Calu3 (cell line): Measurements from ENCODE around the gene VAV1. TPM values are rescaled to one million over a fixed set of nuclear protein-coding genes. Genes with fewer than 3 reads are reported as not detected.

Experiments used
- BruUV-seq: library from RNA; stranded (reverse); fragments of 400-500 nt; replicated peaks from 2 replicates; lab custom pipeline; 2021; lab: Mats Ljungman, UMichigan
- CTCF ChIA-PET: fragments of 300-600 bp; sonication (Branson Sonifier 250); formaldehyde crosslinking; loops from one replicate; lab custom pipeline; 2022; ENCODE audit warnings: antibody characterized with exemption; lab: Charles Lee
- DNase-seq: peaks from one replicate; pipeline ENCODE4 v3.0.0; 2022
- H3K27ac Mint-ChIP-seq: one replicate; pipeline ENCODE4 v1.8.0; 2022; ENCODE audit warnings: mixed read lengths; ENCODE audit not compliant: unreplicated experiment
- H3K27me3 Mint-ChIP-seq: one replicate; pipeline ENCODE4 v1.8.0; 2022; ENCODE audit warnings: mixed read lengths; ENCODE audit not compliant: unreplicated experiment
- H3K36me3 Mint-ChIP-seq: one replicate; pipeline ENCODE4 v1.8.0; 2022; ENCODE audit warnings: mild to moderate bottlenecking, moderate library complexity, mixed read lengths; ENCODE audit not compliant: insufficient read depth, unreplicated experiment
- H3K4me1 Mint-ChIP-seq: one replicate; pipeline ENCODE4 v1.8.0; 2022; ENCODE audit warnings: mild to moderate bottlenecking, low read depth, mixed read lengths; ENCODE audit not compliant: unreplicated experiment
- H3K4me3 Mint-ChIP-seq: one replicate; pipeline ENCODE4 v1.8.0; 2022; ENCODE audit warnings: mild to moderate bottlenecking, low read depth, moderate library complexity, mixed read lengths; ENCODE audit not compliant: unreplicated experiment
- H3K9me3 Mint-ChIP-seq: one replicate; pipeline ENCODE4 v1.8.0; 2022; ENCODE audit warnings: low read depth, mixed read lengths; ENCODE audit not compliant: unreplicated experiment
- intact Hi-C: fragments of 100-400 bp; cut with micrococcal nuclease; formaldehyde crosslinking; loops from one replicate; pipeline ENCODE4 v1.10.0; 2022; ENCODE audit not compliant: unreplicated experiment
- total RNA-seq: library from RNA; stranded (reverse); gene quantifications from 2 replicates; pipeline ENCODE4 v1.2.3, GENCODE V29; 2022
- TF ChIP-seq, protein P1 (sequence below): fragments of 200-600 bp; IDR thresholded peaks from one replicate; pipeline ENCODE4 v1.8.0; 2022; ENCODE audit warnings: antibody characterized with exemption; ENCODE audit not compliant: unreplicated experiment

VAV1 gene
- total RNA-seq, 1 experiment from 2014 or later: 0.28 TPM

DNA sequence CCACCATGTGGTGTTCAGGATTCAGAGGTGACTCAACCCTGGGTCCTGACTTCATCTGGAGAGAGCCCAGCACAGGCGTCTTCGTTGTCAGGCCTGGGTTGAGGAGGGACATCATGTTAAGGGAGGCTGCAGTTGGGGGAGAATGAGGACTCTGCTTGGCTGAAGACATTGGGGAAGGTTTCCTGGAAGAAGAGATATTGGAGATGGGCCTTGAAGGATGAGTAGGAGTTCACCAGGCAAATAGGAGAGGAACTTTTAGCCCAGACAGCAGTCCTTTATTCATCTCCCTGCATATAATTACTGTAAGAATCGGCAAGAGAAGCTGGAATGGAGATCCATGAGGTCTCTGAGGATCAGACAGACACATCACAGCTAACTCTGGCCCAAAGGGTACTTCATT is 38.9 kb downstream of the VAV1 start:
- DNase-seq: no peak
- no peak overlapping the region for H3K27ac Mint-ChIP-seq
- H3K4me3 Mint-ChIP-seq: no peak overlapping the region
- peaks cover 15% of the 10 kb centered on the region for H3K4me1 Mint-ChIP-seq
- CTCF ChIA-PET: interaction anchor here (0.5 to 0.7 kb wide), 2 partner anchors 41 to 1362 kb away, joined by 3 to 4 read pairs; no protein-coding TSS in a partner anchor
- no peaks in the 10 kb centered on the region for H3K27me3 Mint-ChIP-seq
- H3K36me3 Mint-ChIP-seq: peaks cover 8% of the 10 kb centered on the region
- no TSS peak for BruUV-seq
- TF ChIP-seq, protein P1, sequence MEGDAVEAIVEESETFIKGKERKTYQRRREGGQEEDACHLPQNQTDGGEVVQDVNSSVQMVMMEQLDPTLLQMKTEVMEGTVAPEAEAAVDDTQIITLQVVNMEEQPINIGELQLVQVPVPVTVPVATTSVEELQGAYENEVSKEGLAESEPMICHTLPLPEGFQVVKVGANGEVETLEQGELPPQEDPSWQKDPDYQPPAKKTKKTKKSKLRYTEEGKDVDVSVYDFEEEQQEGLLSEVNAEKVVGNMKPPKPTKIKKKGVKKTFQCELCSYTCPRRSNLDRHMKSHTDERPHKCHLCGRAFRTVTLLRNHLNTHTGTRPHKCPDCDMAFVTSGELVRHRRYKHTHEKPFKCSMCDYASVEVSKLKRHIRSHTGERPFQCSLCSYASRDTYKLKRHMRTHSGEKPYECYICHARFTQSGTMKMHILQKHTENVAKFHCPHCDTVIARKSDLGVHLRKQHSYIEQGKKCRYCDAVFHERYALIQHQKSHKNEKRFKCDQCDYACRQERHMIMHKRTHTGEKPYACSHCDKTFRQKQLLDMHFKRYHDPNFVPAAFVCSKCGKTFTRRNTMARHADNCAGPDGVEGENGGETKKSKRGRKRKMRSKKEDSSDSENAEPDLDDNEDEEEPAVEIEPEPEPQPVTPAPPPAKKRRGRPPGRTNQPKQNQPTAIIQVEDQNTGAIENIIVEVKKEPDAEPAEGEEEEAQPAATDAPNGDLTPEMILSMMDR: no peak
- H3K9me3 Mint-ChIP-seq: no peaks in the 10 kb centered on the region
- intact Hi-C loops: no loop called here

DNA sequence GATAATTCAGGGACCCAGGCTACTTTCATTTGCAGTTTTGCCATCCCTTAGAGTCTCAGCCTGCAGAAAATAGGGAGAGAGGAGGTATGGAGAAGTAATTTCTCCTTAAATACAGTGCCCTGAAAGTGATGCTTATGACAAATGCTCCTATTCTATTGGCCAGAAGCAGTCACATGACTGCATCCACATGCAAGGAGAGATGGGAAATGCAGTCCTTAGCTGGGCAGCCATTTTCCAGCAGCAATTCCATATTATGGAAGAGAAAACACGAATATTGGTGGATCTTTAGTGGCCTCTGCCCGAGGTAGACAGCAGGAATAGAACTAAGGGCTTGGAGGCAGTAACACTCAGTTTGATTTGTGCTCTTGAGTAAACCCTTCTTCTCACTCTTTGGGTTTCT is 39.4 kb downstream of the VAV1 start:
- no peaks in the 10 kb centered on the region for H3K27me3 Mint-ChIP-seq
- no peak overlapping the region for H3K4me3 Mint-ChIP-seq
- peaks cover 15% of the 10 kb centered on the region for H3K4me1 Mint-ChIP-seq
- peaks cover 5% of the 10 kb centered on the region for H3K36me3 Mint-ChIP-seq
- TF ChIP-seq, protein P1: no peak
- CTCF ChIA-PET: interaction anchor here (0.5 to 0.8 kb wide), 3 partner anchors 9 to 1362 kb away, joined by 3 to 4 read pairs (median 4); no protein-coding TSS in a partner anchor
- H3K9me3 Mint-ChIP-seq: no peaks in the 10 kb centered on the region
- H3K27ac Mint-ChIP-seq: peak overlapping the region; percentile 56
- no TSS peak for BruUV-seq
- peak; percentile 41 for DNase-seq
- intact Hi-C loops: no loop called here

DNA sequence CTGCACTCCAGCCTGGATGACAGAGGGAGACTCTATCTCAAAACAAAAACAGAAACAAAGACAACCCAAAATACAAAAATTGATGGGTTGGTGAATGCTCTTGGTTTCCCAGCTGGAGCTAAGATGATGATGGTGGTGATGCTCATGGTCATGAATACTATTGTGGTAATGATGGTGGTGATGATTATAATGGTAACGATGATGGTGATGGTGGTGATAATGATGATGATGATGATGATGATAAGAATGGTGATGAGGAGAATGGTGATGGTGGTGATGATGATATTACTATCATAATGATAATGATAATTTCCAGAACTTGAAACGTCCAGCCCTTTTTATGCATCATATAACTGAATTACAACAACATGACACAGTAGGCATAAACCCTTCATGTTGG is 40.1 kb downstream of the VAV1 start:
- intact Hi-C loops: no loop called here
- no peak for DNase-seq
- BruUV-seq: no TSS peak
- Mint-ChIP-seq H3K9me3 (no peaks in the 10 kb centered on the region), H3K27me3 (no peaks in the 10 kb centered on the region), H3K36me3 (peaks cover 5% of the 10 kb centered on the region), H3K4me1 (peaks cover 15% of the 10 kb centered on the region), H3K4me3 (no peak overlapping the region), H3K27ac (no peak overlapping the region)
- CTCF ChIA-PET: interaction anchor here (0.8 kb wide), 1 partner anchor 10 kb away, joined by 4 read pairs; no protein-coding TSS in a partner anchor
- TF ChIP-seq, protein P1: no peak

DNA sequence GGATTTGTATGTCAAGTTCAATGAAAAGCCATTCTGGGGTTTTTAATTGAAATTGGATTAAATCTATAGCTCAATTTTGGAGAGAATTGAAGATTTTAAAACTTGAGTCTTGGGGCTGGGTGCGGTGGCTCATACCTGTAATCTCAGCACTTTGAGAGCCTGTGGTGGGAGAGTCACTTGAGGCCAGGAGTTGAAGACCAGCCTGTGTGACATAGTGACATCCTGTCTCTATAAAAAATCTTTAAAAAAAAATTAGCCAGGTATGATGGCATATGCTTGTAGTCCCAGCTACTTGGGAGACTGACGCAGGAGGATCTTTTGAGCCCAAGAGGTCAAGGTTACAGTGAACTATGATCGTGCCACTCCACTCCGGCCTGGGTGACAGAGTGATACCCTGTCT is 41.2 kb downstream of the VAV1 start:
- no peaks in the 10 kb centered on the region for H3K27me3 Mint-ChIP-seq
- H3K4me3 Mint-ChIP-seq: no peak overlapping the region
- H3K27ac Mint-ChIP-seq: no peak overlapping the region
- no TSS peak for BruUV-seq
- H3K4me1 Mint-ChIP-seq: peaks cover 15% of the 10 kb centered on the region
- CTCF ChIA-PET: no interaction called here
- TF ChIP-seq, protein P1: no peak
- peaks cover 5% of the 10 kb centered on the region for H3K36me3 Mint-ChIP-seq
- no peaks in the 10 kb centered on the region for H3K9me3 Mint-ChIP-seq
- intact Hi-C loops: no loop called here
- no peak for DNase-seq
